Activated CD4-positive, alpha-beta T cell treated with anti-CD3 and anti-CD28 coated beads, Interleukin-10, Interleukin-2, amounts not matched to agents 100 ng/mL and 50 ng/mL, durations not matched to agents 16 hours and 8 hours (primary cell): Measurements from ENCODE around the gene FKTN.

ENCODE experiments used
- DNase-seq: peaks from one replicate; pipeline ENCODE4 v3.0.0-alpha.2; 2020

Gene FKTN

GRCh38 chr9:105633411-105633810 is 75.5 kb downstream of the FKTN start:
- no peak for DNase-seq

- DNase-seq = no peak
These were observed 78.4 kb downstream of the FKTN start for GRCh38 chr9:105636331-105636730.

GRCh38 chr9:105637787-105638395 is 80.0 kb downstream of the FKTN start:
- no peak for DNase-seq

GRCh38 chr9:105639936-105640335 is 82.0 kb downstream of the FKTN start:
- DNase-seq = no peak

- DNase-seq = no peak
These were observed 85.9 kb downstream of the FKTN start for GRCh38 chr9:105643795-105644194.

GRCh38 chr9:105646879-105647594 is 89.1 kb downstream of the FKTN start:
- no peak for DNase-seq

- DNase-seq = no peak
These were observed 89.8 kb downstream of the FKTN start for GRCh38 chr9:105647595-105648349.

GRCh38 chr9:105651806-105652205 is 93.9 kb downstream of the FKTN start:
- no peak for DNase-seq

- DNase-seq = no peak
These were observed 98.4 kb downstream of the FKTN start for GRCh38 chr9:105656131-105656921.

GRCh38 chr9:105658351-105658750 is 100.4 kb downstream of the FKTN start:
- DNase-seq = no peak

GRCh38 chr9:105661011-105661410 is 103.1 kb downstream of the FKTN start:
- no peak for DNase-seq

- no peak for DNase-seq
These were observed 104.5 kb downstream of the FKTN start, which contains the start of gene TAL2 for GRCh38 chr9:105662184-105663104. TAL2 (plus strand) TSS chr9:105662457; CDS start chr9:105662497, 40 bp downstream.

- no peak for DNase-seq
These were observed 106.0 kb downstream of the FKTN start for GRCh38 chr9:105663914-105664313.

GRCh38 chr9:105667867-105668266 is 109.9 kb downstream of the FKTN start:
- DNase-seq = no peak

- no peak for DNase-seq
These were observed 112.4 kb downstream of the FKTN start for GRCh38 chr9:105670315-105670714.

GRCh38 chr9:105670775-105671174 is 112.8 kb downstream of the FKTN start:
- DNase-seq = no peak

- DNase-seq = no peak
These were observed 114.8 kb downstream of the FKTN start for GRCh38 chr9:105672711-105673234.

GRCh38 chr9:105673850-105674387 is 116.0 kb downstream of the FKTN start:
- DNase-seq = no peak

- DNase-seq = no peak
These were observed 118.5 kb downstream of the FKTN start for GRCh38 chr9:105676351-105676923.

- no peak for DNase-seq
These were observed 120.2 kb downstream of the FKTN start for GRCh38 chr9:105678163-105678562.

GRCh38 chr9:105678781-105679180 is 120.8 kb downstream of the FKTN start:
- DNase-seq = no peak
